ENCODE data around the gene ELFN1.

- TF ChIP-seq POLR2A (IDR thresholded peaks at IDR 0.05) (no peak), CTCF (IDR thresholded peaks at IDR 0.05) (no peak)
Observed at GRCh38 chr7:1732072-1732471, 62.0 kb downstream of the ELFN1 start.

Measured in uterus (tissue), 2 donors.